Uterus (tissue), 2 donors: Measurements from ENCODE around the gene THSD4.

Source experiments
- CTCF ChIP-seq, 4 experiments: fragments of 200-600 bp in 2 of 4; fragments of 450-650 bp in 2 of 4; sonication (generic) in 2 of 4; IDR thresholded peaks; one replicate each; pipeline ENCODE4 v1.5.1; 2016 to 2019; ENCODE audit warnings: antibody characterized with exemption in 4 of 4, mild to moderate bottlenecking in 2 of 4, moderate library complexity in 1 of 4
- POLR2A ChIP-seq, 2 donors: fragments of 450-650 bp; IDR thresholded peaks; one replicate each; pipeline ENCODE4 v1.6.1; 2016; ENCODE audit warnings: antibody characterized with exemption in 2 of 2, mild to moderate bottlenecking in 1 of 2, moderate library complexity in 1 of 2

- TF ChIP-seq CTCF (IDR thresholded peaks at IDR 0.05): no peak
- no peak for TF ChIP-seq POLR2A (IDR thresholded peaks at IDR 0.05)
Measured at GRCh38 chr15:71342658-71343057, 227.4 kb downstream of the THSD4 start.
